ENCODE data around the gene THOP1. TPM values are rescaled to one million over a fixed set of nuclear protein-coding genes. Genes with fewer than 3 reads are reported as not detected.

Gene THOP1
- total RNA-seq, 1 experiment from 2014 or later, result 88.2 TPM

DNA sequence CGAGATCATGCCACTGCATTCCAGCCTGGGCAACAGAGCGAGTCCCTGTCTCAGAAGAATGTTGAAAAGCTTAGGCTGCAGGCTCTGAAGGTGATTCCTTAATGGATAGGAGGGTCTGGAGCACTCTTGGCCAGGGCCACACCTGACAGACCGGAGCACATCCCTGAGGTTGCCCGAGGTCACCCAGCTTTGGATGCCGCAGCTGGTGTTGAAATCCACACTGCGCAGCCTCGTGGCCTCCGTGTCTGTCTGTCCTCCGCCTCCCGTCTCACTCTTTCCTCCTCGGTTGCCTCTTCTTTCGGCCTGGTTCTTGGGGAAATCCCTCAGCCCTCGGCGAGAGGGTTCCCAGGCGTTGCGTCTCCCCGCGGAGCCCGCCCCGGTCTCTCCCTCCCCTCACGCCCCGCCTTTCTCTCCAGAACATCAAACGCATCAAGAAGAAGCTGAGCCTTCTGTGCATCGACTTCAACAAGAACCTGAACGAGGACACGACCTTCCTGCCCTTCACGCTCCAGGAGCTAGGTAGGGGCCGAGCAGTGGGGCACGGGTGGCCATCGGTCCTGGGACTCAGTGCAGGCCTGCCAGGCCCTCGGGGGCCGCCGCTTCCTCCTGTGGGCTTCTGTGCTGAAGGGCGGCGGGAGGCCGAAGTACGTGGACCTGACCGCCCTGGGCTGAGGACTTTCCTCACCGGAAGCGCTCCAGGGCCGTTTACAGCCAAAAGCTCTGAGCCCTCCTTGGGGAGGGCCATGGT lies 14.1 kb downstream of the THOP1 start:
- no peak for DNase-seq (ENCODE audit: extremely low read depth, low read depth)

DNA sequence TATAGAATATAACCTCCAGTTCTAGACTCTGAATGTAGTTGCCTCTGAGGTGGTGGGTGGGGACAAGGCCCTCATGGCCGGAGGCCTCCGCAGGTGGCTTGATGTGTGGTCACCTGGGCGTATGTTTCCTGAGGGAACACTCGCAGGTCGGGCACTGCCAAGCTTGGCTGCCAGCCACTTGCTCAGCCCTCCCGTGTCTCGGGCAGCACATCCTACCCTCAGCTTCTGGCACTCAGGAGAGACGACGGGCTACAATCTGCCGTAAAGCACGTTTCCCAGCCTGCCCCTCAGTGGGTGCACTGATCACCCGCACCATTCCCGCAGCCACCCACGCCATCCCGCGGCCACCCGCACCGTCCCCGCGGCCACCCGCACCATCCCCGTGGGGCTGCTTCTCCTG lies 15.2 kb downstream of the THOP1 start:
- DNase-seq (ENCODE audit: extremely low read depth, low read depth), result no peak

DNA sequence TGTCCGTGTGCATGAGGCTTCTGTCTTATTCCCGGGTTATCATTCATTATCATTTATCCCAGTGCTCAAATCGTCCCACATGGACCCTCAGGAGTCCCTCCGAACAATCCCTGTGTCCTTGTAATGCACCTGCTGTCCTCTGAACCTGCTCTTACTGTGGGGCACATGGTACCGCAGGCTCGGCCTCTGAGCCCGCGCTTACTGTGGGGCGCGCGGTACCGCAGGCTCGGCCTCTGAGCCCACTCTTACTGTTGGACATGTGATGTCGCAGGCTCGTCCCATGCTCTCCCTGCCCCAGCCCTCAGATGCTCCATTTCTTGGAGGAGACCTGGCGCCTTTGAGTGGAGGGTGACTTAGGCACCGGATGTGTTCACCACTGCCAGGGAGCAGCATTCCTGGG lies 17.5 kb downstream of the THOP1 start:
- no peak for DNase-seq (ENCODE audit: extremely low read depth, low read depth)

DNA sequence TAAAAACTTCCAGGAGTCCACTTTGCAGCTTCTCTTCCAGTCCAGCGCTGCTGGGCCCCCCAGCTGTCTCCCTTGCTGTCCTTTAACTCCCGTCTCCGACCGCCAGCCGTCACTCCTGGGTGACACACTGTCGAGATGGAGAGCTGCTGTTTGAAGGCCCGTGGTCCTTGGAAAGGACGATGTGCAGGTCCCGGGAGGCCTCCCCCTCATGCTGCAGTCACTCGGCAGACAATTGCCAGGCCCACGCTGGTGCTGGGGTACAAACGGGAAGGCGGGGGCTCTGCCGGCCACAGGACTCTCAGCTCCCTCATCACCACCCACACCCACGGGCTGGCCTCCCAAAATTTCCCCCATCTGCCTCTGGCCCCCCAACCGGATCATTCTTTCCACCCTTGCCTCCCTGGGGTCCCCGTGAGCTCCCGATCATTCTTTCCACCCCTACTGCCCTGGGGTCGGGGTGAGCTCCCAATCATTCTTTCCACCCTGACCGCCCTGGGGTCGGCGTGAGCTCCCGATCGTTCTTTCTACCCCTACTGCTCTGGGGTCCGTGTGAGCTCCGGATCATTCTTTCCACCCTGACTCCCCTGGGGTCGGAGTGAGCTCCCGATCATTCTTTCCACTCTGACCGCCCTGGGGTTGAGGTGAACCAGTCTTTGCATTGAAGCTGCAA lies 18.3 kb downstream of the THOP1 start:
- no peak for DNase-seq (ENCODE audit: extremely low read depth, low read depth)

DNA sequence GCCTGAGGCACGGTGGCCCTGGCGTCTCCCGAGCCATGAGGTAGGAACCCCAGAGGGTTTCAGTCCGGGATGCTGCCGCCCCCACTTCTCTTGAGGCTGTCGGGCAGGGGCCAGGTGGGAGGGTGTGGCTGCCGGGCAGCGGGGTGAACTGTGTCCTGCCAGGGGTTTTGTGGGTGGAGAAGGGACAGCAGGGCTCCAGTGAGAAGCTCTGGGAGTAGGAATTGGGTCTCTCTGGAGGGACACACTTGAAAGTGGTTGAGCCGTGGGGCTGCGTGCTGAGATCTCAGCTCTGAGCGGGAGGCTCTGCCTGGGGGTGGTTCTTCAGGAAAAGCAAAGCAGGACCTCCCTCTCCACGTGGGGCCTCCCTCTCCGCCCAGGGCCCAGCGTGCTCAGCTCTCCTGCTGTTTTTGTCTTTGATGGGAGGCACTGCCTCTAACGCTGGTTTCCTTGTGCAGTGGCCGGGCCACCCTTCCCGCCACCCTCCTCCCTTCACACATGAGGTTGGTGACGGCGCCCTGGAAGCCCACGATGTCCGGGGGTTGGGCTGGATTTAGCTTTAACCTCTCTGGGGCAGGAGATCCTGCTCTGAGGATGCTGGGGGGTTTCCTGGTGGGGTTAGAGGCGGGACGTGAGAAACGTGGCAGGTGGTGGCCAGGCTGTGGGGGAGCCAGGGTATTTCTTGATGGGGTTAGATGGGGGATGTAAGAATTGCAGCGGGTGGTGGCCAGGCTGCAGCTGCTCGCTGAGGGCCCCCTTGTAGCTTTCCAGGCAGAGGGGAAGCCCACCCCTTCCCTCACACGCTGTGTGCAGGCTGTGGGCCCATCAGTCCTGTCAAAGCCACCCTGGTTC lies 19.1 kb downstream of the THOP1 start:
- DNase-seq (ENCODE audit: extremely low read depth, low read depth), result no peak

DNA sequence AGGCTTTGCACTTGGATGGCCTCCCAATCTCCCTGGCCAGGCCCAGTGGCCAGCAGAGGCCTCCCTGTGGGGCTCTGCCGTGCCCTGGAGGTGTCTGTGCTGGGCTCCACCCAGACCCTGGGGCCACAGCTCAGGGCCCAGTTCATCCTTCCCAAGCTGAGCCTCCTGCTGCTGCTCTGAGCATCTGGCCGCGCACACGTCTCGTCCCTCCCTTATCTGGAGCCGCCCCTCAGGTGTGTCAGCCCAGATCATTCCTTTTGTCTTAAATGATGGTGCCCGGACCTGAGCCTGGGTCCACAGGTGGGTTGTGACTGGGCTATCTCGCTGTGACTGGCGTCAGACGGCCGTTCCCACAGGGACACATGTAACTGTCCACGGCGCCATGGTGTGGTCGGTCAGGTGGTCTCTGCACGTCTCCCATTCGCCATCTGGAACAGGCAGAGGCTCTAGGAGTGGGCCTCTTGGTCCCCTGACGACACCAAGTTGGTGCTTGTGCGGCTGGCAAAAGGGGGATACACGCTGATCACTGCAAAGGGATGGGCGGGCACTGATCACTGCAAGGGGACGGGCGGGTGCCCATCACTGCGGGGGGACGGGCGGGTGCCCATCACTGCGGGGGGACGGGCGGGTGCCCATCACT lies 20.1 kb downstream of the THOP1 start:
- no peak for DNase-seq (ENCODE audit: extremely low read depth, low read depth)

DNA sequence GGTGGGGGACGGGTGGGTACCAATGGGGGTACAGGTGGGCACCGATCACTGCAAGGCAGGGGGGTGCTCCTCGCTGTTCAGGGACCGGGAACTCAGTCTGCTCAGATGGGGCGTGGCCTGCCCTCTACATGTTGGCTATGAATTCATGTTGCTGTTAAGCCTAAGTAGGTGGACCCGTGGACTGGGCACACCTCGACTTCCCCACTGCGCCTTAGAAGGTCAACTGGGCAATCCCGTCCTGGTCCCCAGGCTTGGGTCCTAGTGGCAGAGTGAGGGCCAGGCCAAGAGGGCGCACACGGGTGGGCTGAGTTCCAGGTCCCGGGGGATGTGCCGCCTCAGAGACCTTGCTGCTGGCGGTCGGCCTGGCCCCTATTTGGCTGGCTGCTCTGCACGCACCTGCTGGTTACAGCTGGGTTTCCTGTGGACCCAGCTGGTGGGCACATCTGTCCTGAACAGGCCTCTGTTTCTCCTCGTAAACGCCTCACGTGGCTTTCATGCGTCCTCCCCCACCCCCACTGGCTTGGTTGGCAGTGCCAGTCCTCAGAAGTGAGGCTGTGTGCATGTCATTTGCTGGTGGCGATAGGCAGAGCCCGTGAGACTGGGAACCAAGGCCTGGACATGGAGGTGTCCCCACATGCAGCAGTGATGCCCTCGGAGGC lies 20.8 kb downstream of the THOP1 start:
- no peak for DNase-seq (ENCODE audit: extremely low read depth, low read depth)

DNA sequence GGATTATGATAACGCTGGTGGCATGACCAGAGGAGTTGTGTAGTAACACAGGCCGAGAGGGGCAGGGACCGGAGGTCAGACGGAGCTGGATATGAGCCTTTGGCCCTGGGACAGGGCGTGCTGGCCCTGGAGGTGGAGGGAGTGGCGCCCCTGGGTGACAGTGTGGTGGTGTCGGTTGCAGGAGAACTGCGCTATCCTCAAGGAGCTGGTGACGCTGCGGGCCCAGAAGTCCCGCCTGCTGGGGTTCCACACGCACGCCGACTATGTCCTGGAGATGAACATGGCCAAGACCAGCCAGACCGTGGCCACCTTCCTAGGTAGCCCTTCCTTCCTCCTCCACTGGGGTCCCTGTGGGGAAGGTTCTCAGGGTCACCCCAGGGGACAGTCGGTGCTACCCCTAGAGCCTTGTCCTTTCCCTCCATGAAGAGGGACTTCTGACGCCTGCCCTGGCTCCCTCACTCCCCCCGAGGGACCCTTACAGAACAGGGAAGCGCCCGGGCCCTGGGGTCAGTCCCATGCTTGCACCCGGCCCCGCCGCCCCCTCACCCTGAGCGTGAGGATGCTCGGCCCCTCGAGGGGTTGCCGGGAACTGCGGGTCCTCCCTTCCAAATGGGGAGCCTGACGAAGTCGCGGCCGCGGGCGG lies 21.6 kb downstream of the THOP1 start:
- no peak for DNase-seq (ENCODE audit: extremely low read depth, low read depth)

DNA sequence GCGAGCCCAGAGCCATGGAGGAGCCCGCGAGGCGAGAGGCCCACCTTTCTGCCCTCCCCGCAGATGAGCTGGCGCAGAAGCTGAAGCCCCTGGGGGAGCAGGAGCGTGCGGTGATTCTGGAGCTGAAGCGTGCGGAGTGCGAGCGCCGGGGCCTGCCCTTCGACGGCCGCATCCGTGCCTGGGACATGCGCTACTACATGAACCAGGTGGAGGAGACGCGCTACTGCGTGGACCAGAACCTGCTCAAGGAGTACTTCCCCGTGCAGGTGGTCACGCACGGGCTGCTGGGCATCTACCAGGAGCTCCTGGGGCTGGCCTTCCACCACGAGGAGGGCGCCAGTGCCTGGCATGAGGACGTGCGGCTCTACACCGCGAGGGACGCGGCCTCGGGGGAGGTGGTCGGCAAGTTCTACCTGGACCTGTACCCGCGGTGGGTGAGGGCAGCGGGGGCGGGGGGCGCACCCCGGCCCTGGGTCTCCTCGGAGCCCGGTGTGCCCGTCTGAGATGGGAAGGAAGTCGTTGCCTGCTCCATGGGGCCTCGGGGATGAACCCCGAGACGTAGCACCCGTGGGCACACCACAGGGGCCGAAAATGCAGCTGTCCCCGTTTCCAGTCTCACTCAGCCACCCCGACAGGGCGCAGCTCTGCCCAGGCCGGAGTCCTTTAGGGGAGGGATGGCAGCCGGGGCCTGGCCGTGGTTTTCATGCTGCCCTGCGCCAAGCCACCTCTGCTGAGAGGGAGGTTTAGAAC lies 22.3 kb downstream of the THOP1 start:
- no peak for DNase-seq (ENCODE audit: extremely low read depth, low read depth)

DNA sequence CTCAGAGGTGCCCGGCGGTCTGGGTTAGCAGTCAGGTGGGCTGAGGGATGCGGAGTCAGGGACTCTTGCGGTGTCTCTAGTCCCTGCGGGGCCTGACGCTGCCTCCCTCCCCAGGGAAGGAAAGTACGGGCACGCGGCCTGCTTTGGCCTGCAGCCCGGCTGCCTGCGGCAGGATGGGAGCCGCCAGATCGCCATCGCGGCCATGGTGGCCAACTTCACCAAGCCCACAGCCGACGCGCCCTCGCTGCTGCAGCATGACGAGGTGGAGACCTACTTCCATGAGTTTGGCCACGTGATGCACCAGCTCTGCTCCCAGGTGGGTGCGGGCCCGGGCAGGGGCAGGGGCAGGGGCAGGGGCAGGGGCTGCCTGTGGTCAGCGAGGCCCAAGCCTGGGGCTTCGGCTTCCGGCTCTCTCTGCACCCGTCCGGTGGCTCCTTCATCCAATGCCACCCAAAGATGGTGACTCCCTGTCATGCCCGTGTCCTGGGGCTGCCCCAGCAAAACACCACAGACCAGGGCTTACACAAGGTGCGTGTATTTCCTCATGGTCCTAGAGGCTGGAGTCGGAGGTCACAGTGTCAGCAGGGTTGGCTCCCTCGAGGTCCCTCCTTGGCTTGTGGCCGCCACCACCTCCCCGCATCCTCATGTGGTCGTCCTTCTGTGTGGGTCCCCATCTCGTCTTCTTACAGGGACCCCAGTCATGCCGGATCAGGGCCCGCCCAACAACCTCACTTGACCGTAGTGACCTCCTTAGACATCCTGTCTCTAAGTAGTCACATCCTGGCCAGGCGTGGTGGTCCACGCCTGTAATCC lies 23.0 kb downstream of the THOP1 start:
- no peak for DNase-seq (ENCODE audit: extremely low read depth, low read depth)

DNA sequence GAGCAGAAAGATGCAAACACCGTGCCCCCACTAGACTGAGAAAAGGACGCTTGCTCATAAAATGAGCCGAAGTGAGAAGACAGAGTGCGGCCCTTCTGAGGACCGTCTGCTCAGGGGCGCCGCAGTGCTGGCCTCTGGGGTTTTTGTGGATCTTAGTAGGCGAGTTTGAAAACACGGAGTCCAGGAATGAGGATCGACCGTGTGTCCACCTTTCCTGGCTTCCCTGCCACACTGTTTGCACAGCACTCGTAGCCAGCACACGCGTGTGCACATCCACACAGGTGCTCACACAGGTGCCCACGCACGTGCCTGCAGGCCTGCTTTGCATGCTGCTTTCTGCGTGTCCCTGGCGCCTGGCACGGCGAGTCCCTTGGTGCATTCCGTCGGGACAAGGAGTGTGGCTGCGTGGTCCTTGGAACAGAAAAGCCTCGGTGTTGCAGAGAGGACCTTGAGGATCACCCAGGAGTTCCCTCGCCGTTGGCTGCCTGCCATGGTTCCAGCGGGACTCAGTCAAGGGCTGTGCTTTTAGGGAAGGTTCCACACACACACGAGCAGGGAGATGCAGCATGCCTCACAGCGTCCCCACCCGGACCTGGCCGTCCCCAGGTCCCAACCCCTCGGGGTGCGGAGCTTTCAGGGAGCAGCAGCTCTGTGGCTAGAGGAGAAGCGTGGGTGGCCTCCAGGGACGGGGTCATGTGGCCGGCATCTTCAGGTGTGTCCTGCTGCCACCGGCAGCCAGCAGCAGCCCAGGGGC lies 24.3 kb downstream of the THOP1 start:
- no peak for DNase-seq (ENCODE audit: extremely low read depth, low read depth)

DNA sequence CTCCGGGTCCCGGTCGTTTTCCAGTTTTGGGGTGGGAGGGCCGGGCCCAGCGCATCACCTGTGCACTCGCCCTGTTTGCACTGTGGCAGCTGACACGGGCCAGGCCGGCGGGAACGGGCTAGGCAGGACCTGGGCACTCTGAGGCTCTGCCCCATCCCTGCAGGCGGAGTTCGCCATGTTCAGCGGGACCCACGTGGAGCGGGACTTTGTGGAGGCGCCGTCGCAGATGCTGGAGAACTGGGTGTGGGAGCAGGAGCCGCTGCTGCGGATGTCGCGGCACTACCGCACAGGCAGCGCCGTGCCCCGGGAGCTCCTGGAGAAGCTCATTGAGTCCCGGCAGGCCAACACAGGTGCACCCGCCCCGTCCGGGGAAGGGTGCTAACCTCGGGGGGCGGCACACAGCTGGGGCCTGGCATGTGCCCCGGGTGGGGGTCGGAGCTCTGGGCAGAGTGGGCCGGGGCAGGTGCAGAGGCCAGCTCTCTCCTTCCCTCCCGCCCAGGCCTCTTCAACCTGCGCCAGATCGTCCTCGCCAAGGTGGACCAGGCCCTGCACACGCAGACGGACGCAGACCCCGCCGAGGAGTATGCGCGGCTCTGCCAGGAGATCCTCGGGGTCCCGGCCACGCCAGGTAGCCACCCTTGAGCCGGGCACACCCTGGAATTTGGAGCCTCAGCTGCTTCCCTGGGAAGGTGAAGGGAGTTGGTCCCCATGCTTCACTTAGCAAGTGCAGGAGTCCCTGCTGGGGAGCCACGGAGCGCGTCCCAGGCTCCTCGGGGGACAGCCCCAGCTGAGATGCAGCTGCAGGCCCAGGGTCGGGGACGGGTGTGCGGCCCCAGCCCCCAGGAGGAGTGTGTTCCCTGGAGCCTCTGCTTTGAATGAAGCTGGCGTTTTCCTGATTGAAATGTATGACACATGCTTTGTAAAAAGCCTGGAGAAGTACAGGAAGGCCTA lies 25.1 kb downstream of the THOP1 start:
- no peak for DNase-seq (ENCODE audit: extremely low read depth, low read depth)

DNA sequence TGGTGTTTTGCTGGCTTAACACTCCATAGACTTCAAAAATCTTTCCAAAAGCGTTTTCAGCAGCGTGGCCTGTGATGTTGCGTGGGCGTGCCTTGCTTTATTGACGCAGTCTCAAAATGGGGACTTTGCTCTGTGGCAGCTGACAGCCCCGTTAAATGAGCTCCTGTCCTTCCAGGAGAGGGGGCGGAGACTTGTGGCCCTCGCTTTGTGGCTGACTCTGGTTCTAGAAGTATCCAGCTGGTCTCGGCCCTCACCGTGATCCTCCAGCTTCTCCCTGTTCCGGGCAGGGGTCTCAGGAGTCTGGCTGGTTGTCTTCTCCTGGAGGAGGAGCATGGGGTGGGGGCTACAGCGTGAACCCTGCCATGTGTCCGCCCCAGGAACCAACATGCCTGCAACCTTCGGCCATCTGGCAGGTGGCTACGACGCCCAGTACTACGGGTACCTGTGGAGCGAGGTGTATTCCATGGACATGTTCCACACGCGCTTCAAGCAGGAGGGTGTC lies 26.0 kb downstream of the THOP1 start:
- no peak for DNase-seq (ENCODE audit: extremely low read depth, low read depth)

DNA sequence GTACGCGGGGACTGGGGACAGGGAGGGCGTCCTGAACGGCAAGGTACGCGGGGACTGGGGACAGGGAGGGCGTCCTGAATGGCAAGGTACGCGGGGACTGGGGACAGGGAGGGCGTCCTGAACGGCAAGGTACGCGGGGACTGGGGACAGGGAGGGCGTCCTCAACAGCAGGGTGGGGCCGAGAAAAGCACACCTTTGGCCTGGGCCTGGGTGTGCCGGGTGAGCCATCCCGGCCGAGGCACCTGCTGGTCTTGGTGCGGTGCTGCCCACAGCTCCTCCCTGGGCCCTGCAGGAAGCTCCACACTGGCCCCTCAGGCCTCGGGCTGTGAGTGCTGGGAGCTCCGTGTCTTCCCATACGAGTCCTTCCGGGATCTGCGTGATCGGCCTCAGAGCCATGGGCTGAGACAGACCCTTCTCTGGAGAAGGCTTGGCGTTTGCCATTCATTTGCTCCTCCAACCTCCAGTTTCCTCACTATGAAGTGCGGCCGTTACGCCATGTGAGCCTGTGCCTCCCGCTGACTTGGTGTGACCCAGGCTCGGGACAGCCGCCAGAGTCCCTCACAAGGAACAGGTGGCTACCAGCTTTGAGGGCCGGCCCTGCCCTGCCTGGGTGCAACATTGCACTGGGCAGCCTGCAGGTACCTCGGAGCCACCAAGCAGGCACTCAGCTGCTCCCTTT lies 26.6 kb downstream of the THOP1 start:
- DNase-seq (ENCODE audit: extremely low read depth, low read depth), result no peak

DNA sequence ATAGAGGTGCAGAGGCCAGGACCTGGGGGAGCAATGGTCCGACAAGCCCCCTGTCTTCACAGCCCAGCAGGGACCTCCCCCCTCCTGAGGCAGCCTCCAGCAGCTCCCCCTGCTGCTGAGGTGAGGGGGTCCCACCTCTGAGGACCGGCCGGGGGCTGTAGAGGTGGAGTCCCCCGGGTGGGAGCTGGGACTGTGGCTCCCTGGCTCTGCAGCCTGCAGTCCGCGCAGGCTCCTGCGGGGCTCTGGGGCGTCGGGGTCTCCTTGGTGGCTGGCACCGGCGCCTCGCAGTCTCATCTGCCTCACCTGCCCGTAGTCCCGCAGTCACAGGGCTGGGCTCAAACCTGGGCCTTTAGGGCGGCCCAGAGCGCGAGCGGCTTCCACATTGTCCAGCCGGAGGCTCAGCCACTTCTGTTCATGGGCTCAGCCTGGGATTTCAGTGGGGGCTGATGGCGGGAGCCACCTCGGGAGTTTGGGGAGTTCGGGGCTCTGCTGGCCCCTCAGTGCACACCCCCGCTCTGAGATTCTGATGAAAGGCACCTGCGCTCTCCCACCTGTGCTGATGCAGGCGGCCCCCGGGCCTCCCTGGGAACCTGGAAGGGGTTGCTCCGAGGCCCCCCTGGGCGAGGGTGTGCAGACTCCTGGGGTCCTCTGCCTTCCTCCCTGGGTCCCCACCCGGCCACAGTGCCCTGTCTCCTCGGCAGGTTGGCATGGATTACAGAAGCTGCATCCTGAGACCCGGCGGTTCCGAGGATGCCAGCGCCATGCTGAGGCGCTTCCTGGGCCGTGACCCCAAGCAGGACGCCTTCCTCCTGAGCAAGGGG lies 27.3 kb downstream of the THOP1 start:
- no peak for DNase-seq (ENCODE audit: extremely low read depth, low read depth)
